WTC11 (cell line): ENCODE measurements around the gene PI4KA. TPM values are rescaled to one million over a fixed set of nuclear protein-coding genes. Genes with fewer than 3 reads are reported as not detected.

ENCODE experiments used
- ATAC-seq: fragments of 200-7000 bp; cut with Tn5 transposase; 2 replicates; pipeline ENCODE4 v1.10.0; 2021; ENCODE audit warnings: mild to moderate bottlenecking, moderate library complexity
- CTCF ChIA-PET: fragments of 300-600 bp; sonication (Branson Sonifier 250); formaldehyde crosslinking; loops from one replicate; lab custom pipeline; 2021; ENCODE audit warnings: antibody characterized with exemption; lab: Charles Lee
- POLR2A ChIA-PET: fragments of 350-600 bp; sonication (Branson Sonifier 250); formaldehyde crosslinking; loops from one replicate; lab custom pipeline; 2021; ENCODE audit warnings: antibody characterized with exemption; lab: Charles Lee
- DNase-seq: peaks from one replicate; pipeline ENCODE4 v3.0.0; 2021; ENCODE audit warnings: low spot score
- H3K27ac Mint-ChIP-seq: 2 replicates; pipeline ENCODE4 v1.8.0; 2021; ENCODE audit warnings: mixed read lengths
- H3K27me3 Mint-ChIP-seq: 2 replicates; pipeline ENCODE4 v1.8.0; 2021; ENCODE audit warnings: low read depth, mild to moderate bottlenecking, moderate library complexity, mixed read lengths
- H3K36me3 Mint-ChIP-seq: 2 replicates; pipeline ENCODE4 v1.8.0; 2021; ENCODE audit warnings: mixed read lengths
- H3K4me1 Mint-ChIP-seq: 2 replicates; pipeline ENCODE4 v1.8.0; 2022; ENCODE audit warnings: mixed read lengths
- H3K4me3 Mint-ChIP-seq: 2 replicates; pipeline ENCODE4 v1.8.0; 2021; ENCODE audit warnings: mild to moderate bottlenecking, moderate library complexity, mixed read lengths
- H3K9me3 Mint-ChIP-seq: 2 replicates; pipeline ENCODE4 v1.8.0; 2021; ENCODE audit warnings: mixed read lengths
- ATF3 ChIP-seq: sonication (generic); formaldehyde crosslinking; conservative IDR thresholded peaks from 2 replicates; pipeline ENCODE4 v1.8.1; 2022; ENCODE audit warnings: mild to moderate bottlenecking, missing genetic modification reagents
- CREM ChIP-seq: sonication (generic); formaldehyde crosslinking; IDR thresholded peaks from 2 replicates; pipeline ENCODE4 v1.8.1; 2022; ENCODE audit warnings: mild to moderate bottlenecking, missing genetic modification reagents, moderate library complexity
- GABPB1 ChIP-seq: sonication (generic); formaldehyde crosslinking; IDR thresholded peaks from 2 replicates; pipeline ENCODE4 v1.8.1; 2023; ENCODE audit warnings: mild to moderate bottlenecking, missing genetic modification reagents
- IRF2 ChIP-seq: sonication (generic); formaldehyde crosslinking; IDR thresholded peaks from 2 replicates; pipeline ENCODE4 v1.8.0; 2022; ENCODE audit warnings: low read depth, missing genetic modification reagents, borderline replicate concordance
- NFE2L1 ChIP-seq: sonication (generic); formaldehyde crosslinking; IDR thresholded peaks from 2 replicates; pipeline ENCODE4 v1.8.1; 2023; ENCODE audit warnings: missing genetic modification reagents
- PRDM15 ChIP-seq: sonication (generic); formaldehyde crosslinking; IDR thresholded peaks from 2 replicates; pipeline ENCODE4 v1.8.0; 2022; ENCODE audit warnings: missing genetic modification reagents
- STAT6 ChIP-seq: sonication (generic); formaldehyde crosslinking; conservative IDR thresholded peaks from 2 replicates; pipeline ENCODE4 v1.8.1; 2023; ENCODE audit warnings: mild to moderate bottlenecking, low read depth, missing genetic modification reagents, moderate library complexity
- ZNF121 ChIP-seq: sonication (generic); formaldehyde crosslinking; IDR thresholded peaks from 2 replicates; pipeline ENCODE4 v1.8.0; 2023; ENCODE audit warnings: missing genetic modification reagents
- ZNF219 ChIP-seq: sonication (generic); formaldehyde crosslinking; IDR thresholded peaks from 2 replicates; pipeline ENCODE4 v1.8.0; 2023; ENCODE audit warnings: missing genetic modification reagents, mild to moderate bottlenecking, borderline replicate concordance
- ZNF317 ChIP-seq: sonication (generic); formaldehyde crosslinking; IDR thresholded peaks from 2 replicates; pipeline ENCODE4 v1.8.1; 2023; ENCODE audit warnings: low read depth, mild to moderate bottlenecking, moderate library complexity, missing genetic modification reagents, borderline replicate concordance
- ZNF512 ChIP-seq: sonication (generic); formaldehyde crosslinking; IDR thresholded peaks from 2 replicates; pipeline ENCODE4 v1.8.1; 2022; ENCODE audit warnings: missing genetic modification reagents, borderline replicate concordance
- total RNA-seq: library from RNA; stranded (reverse); gene quantifications from 3 replicates; pipeline ENCODE4 v1.2.3, GENCODE V29; 2021
- TF ChIP-seq, protein P1 (sequence below): sonication (generic); formaldehyde crosslinking; IDR thresholded peaks from 2 replicates; pipeline ENCODE4 v1.8.1; 2022; ENCODE audit warnings: low read depth, mild to moderate bottlenecking, moderate library complexity, missing genetic modification reagents, borderline replicate concordance
- TF ChIP-seq, protein P2 (sequence below): sonication (generic); formaldehyde crosslinking; IDR thresholded peaks from 2 replicates; pipeline ENCODE4 v1.8.0; 2022; ENCODE audit warnings: mild to moderate bottlenecking, missing genetic modification reagents

Gene PI4KA
- total RNA-seq, 1 experiment from 2014 or later: 45.5 TPM

GRCh38 chr22:20875296-20875695 is 16.7 kb upstream of the PI4KA start:
- POLR2A ChIA-PET: interaction anchor here (0.6 kb wide), 1 partner anchor 10 kb away, joined by 3 read pairs; no protein-coding TSS in a partner anchor
- CTCF ChIA-PET: interaction anchor here (2.1 kb wide), 1 partner anchor 10 kb away, joined by 16 read pairs; no protein-coding TSS in a partner anchor
- H3K27ac Mint-ChIP-seq: no peak overlapping the region

DNA sequence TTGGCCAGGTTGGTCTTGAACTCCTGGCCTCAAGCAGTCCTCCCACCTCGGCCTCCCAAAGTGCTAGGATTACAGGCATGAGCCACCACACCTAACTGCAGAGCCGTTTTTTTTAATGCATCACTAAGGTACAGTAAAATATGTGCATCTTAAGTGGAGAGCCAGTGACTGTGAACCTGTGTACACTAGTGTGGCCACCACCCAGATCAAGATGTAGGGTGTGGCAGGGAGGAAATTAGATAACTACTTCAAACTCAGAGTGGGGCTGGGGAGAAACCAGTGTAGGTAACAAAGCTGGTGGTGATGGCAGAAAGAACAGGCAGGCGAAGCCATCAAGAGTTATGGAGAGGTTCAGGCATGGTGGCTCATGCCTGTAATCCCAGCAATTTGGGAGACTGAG is 14.6 kb upstream of the PI4KA start:
- Mint-ChIP-seq H3K4me1 (no peaks in the 10 kb centered on the region), H3K27me3 (no peaks in the 10 kb centered on the region), H3K4me3 (no peak overlapping the region), H3K27ac (no peak overlapping the region), H3K9me3 (no peaks in the 10 kb centered on the region), H3K36me3 (peaks cover 7% of the 10 kb centered on the region)
- CTCF ChIA-PET: interaction anchor here (1.2 to 2.1 kb wide), 2 partner anchors 12 to 44 kb away, joined by 3 to 16 read pairs; partner anchors contain the start of gene CRKL
- no peak for ATAC-seq
- DNase-seq: no peak
- POLR2A ChIA-PET: no interaction called here
- TF ChIP-seq, protein P1, sequence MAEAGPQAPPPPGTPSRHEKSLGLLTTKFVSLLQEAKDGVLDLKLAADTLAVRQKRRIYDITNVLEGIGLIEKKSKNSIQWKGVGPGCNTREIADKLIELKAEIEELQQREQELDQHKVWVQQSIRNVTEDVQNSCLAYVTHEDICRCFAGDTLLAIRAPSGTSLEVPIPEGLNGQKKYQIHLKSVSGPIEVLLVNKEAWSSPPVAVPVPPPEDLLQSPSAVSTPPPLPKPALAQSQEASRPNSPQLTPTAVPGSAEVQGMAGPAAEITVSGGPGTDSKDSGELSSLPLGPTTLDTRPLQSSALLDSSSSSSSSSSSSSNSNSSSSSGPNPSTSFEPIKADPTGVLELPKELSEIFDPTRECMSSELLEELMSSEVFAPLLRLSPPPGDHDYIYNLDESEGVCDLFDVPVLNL (CRISPR knock-in tag): no peak
- TF ChIP-seq ZNF121 (no peak), CREM (CRISPR knock-in tag) (no peak), NFE2L1 (CRISPR knock-in tag) (no peak), ZNF512 (CRISPR knock-in tag) (no peak), ATF3 (CRISPR knock-in tag) (no peak), GABPB1 (CRISPR knock-in tag) (no peak), ZNF317 (CRISPR knock-in tag) (no peak)
- TF ChIP-seq, protein P2, sequence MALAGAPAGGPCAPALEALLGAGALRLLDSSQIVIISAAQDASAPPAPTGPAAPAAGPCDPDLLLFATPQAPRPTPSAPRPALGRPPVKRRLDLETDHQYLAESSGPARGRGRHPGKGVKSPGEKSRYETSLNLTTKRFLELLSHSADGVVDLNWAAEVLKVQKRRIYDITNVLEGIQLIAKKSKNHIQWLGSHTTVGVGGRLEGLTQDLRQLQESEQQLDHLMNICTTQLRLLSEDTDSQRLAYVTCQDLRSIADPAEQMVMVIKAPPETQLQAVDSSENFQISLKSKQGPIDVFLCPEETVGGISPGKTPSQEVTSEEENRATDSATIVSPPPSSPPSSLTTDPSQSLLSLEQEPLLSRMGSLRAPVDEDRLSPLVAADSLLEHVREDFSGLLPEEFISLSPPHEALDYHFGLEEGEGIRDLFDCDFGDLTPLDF (CRISPR knock-in tag): no peak

More at GRCh38 chr22:20875296-20875695, 16.7 kb upstream of the PI4KA start:
- peaks cover 7% of the 10 kb centered on the region for H3K36me3 Mint-ChIP-seq
- no peak for TF ChIP-seq ZNF219 (CRISPR knock-in tag)
- TF ChIP-seq GABPB1 (CRISPR knock-in tag): no peak
- TF ChIP-seq PRDM15 (CRISPR knock-in tag): no peak
- no peak for TF ChIP-seq ATF3 (CRISPR knock-in tag)
- TF ChIP-seq IRF2: no peak
- no peak for TF ChIP-seq STAT6 (CRISPR knock-in tag)
- TF ChIP-seq, all 79 proteins: peak for 0
- DNase-seq (no peak), ATAC-seq (no peak)
- Mint-ChIP-seq H3K27me3 (no peaks in the 10 kb centered on the region), H3K4me1 (no peaks in the 10 kb centered on the region), H3K9me3 (no peaks in the 10 kb centered on the region), H3K4me3 (no peak overlapping the region)
